ENCODE results near the gene PPP2R5E.
"Not testable (repeated sequence)": the region's sequence is repeated elsewhere in the genome, so short reads cannot be mapped to it uniquely, and the experiment has no call there.

Gene PPP2R5E

DNA sequence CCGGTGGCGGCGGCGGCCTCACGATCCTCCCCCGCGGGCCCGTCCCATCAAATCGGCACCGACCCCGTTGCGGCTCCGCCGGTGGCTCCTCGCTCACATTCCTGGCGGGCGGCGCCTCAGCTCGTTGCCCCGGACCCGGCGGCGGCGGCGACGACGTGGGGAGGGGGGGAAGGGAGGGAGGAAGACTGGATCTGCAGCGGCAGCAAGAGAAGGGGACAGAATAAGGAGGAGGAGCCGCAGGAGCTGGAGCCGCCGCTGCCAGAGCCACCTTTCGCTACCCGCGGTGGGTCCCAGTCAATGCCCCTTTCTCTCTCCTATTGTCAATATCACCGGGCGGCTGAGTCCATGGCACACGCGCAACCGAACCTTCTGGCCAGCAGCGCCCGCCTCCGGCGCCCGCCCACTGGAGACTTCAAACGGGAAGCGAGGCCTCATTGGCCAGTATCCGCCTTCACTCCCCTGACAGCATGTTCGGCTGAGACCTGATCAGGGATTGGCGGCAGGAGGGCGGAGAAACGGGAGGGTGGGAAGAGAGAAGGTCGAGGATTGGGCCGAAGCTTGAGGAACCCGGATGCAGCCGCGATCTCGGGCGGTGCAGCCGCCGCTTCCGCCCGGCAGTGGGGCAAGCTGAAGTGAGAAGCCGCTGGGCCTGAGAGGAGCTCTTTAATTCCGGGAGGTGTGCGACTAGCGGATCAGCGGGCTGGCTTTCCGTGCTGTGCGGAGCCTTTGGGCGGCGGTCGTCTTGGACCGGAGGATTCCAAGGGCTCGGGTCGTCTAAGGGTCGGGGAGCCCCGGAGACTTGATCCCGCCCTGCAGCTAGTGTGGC is at the start of gene PPP2R5E:
PPP2R5E (minus strand) TSS at position 378 of the 826 bp plus-strand sequence. CDS start 3,692 bp downstream, outside the sequence.
- CTCF ChIA-PET: interaction anchor here (0.6 to 0.7 kb wide), 3 partner anchors 24 to 1359 kb away, joined by 3 to 4 read pairs (median 3); no protein-coding TSS in a partner anchor
- TF ChIP-seq, protein P1, sequence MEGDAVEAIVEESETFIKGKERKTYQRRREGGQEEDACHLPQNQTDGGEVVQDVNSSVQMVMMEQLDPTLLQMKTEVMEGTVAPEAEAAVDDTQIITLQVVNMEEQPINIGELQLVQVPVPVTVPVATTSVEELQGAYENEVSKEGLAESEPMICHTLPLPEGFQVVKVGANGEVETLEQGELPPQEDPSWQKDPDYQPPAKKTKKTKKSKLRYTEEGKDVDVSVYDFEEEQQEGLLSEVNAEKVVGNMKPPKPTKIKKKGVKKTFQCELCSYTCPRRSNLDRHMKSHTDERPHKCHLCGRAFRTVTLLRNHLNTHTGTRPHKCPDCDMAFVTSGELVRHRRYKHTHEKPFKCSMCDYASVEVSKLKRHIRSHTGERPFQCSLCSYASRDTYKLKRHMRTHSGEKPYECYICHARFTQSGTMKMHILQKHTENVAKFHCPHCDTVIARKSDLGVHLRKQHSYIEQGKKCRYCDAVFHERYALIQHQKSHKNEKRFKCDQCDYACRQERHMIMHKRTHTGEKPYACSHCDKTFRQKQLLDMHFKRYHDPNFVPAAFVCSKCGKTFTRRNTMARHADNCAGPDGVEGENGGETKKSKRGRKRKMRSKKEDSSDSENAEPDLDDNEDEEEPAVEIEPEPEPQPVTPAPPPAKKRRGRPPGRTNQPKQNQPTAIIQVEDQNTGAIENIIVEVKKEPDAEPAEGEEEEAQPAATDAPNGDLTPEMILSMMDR (conservative IDR thresholded peaks at IDR 0.05; ENCODE audit: low read depth): no peak

DNA sequence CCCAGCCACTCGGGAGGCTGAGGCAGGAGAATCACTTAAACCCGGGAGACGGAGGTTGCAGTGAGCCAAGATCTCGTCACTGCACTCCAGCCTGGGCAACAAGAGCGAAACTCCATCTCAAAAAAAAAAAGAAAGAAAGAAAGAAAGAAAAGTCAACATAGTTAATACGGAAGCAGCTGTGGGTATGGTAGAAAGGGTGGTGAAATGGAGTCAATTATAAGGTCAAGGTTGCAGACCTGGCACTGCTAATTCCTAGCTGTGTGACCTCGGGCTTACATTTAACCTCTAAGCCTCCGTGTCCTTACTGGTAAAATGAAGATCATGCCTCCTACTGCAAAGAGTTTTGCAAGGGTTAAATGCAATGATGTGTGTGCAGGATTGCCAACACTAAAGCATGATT is 39.9 kb upstream of the PPP2R5E start:
- CTCF ChIA-PET; DNase-seq (ENCODE audit: low spot score); H3K27ac ChIP-seq; POLR2A ChIA-PET (ENCODE audit: low non-redundant PET): not testable (repeated sequence)

More for the DNA sequence above, at the start of gene PPP2R5E:
- POLR2A ChIA-PET (ENCODE audit: low non-redundant PET): interaction anchor here (0.5 to 0.8 kb wide), 4 partner anchors 59 to 146 kb away, joined by 4 to 9 read pairs (median 8); partner anchors contain the start of gene WDR89
- H3K27ac ChIP-seq: peak within 1 kb of the TSS; percentile 96
- DNase-seq (ENCODE audit: low spot score): peak; percentile 99

DNA sequence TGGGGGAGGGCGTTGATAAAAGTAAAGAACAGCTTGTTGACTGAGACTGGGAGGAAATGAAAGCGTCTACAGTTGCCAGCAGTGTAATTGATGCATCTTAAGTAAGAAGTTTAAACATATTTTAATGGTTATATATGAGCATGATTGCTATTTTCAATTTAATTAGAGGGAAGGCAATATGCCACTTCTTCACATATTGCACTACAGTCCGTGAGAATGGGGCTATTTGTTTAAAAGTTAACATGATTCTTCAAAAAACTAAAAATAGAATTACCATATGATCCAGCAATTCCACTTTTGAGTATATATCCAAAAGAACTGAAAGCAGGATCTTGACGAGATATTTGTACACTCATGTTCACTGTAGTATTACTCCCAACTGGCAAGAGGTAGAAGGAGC is 38.3 kb upstream of the PPP2R5E start:
- ChIA-PET POLR2A (ENCODE audit: low non-redundant PET) (no interaction called here), CTCF (no interaction called here)
- H3K27ac ChIP-seq: no peak overlapping the region
- DNase-seq (ENCODE audit: low spot score): no peak
- TF ChIP-seq, protein P1 (conservative IDR thresholded peaks at IDR 0.05; ENCODE audit: low read depth): no peak

DNA sequence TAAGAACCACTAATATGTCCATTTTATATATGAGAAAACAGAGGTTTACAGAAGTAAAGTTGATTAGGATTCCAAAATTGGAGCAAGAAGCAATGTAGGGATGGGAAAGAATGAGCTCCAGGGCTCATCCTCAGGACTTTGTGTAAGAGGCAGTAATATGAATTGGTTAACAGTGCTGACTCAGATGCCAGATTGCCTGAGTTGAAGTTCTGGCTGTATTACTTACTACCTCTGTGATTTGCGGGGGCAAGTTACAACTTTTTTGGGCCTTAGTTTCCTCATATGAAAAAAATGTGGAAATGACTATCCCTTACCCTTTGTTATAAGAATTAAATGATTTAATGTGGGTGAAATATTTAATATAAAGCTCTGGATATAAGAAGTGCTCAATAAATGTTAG is 35.1 kb upstream of the PPP2R5E start:
- ChIA-PET POLR2A (ENCODE audit: low non-redundant PET) (no interaction called here), CTCF (interaction anchor here (0.6 to 1.0 kb wide), 3 partner anchors 9 to 205 kb away, joined by 4 to 7 read pairs (median 5); no protein-coding TSS in a partner anchor)
- H3K27ac ChIP-seq: no peak overlapping the region
- DNase-seq (ENCODE audit: low spot score): peak; percentile 8
- TF ChIP-seq, protein P1 (conservative IDR thresholded peaks at IDR 0.05; ENCODE audit: low read depth): no peak

DNA sequence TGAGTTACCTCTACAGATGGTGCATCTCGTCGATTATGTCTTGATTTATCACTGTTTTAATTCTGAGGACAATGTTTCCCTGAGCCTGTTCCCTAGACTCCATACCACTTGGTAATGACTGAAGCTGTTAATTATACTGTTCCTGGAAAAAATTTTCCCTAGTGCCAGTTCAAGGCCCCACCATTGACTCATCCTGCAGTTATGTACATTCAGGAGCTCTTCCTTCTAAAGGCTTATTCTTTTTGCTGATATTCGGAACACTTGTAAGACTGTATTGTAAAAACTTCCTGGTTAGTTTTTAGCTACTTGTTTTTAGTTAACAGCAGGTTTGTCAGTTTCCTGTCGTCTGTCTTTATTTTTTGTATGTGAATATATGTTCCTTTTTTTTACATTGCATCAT is 30.4 kb upstream of the PPP2R5E start:
- H3K27ac ChIP-seq: no peak overlapping the region
- CTCF ChIA-PET: interaction anchor here (0.6 kb wide), 1 partner anchor 106 kb away, joined by 3 read pairs; no protein-coding TSS in a partner anchor
- POLR2A ChIA-PET (ENCODE audit: low non-redundant PET): no interaction called here
- TF ChIP-seq, protein P1 (conservative IDR thresholded peaks at IDR 0.05; ENCODE audit: low read depth): no peak
- peak; percentile 12 for DNase-seq (ENCODE audit: low spot score)

DNA sequence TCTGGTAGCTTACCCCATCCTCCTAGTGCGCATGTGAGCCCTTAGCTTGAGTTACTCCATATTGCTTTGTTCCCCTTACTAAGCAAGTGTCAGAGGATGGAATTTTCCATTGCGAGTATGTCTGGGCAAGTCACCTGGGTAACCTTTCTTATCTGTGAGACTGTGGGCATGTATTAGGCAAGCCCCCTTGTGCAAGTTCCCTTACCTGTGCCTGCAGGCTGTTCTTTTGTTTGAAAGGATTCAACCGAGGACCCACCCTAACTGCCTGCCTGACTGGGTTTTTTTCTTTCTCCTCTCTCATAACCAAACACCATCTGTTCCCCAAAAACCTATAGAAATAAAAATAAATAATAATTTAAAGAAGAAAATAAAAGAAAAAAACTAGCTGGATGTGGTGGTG is 22.3 kb upstream of the PPP2R5E start:
- CTCF ChIA-PET: no interaction called here
- no peak for DNase-seq (ENCODE audit: low spot score)
- H3K27ac ChIP-seq: no peak overlapping the region
- POLR2A ChIA-PET (ENCODE audit: low non-redundant PET): no interaction called here
- TF ChIP-seq, protein P1 (conservative IDR thresholded peaks at IDR 0.05; ENCODE audit: low read depth): no peak

DNA sequence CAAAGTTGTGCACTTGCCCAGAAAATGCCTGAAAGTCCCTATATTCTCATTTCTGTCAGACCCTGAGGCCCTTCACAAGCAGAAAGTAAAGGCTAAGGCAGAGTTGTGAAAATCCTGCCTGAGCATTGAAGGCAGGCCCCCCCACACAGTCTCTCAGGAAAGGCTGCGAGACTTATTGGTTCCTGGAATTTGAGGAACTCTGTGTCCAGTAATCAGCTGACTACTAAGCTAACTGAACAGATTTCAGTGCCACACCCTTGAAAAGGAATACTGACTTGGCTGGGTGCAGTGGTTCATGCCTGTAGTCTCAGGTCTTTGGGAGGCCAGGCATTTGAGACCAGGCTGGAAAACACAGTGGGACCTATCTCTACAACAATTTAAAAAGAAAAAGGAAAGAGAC is 21.1 kb upstream of the PPP2R5E start:
- ChIA-PET CTCF (no interaction called here), POLR2A (ENCODE audit: low non-redundant PET) (no interaction called here)
- no peak overlapping the region for H3K27ac ChIP-seq
- no peak for DNase-seq (ENCODE audit: low spot score)
- TF ChIP-seq, protein P1 (conservative IDR thresholded peaks at IDR 0.05; ENCODE audit: low read depth): no peak

Data from RWPE1 (cell line).